Tibial artery (tissue), 4 donors: ENCODE measurements around the gene SIAH3.

ENCODE experiments used
- DNase-seq, 2 donors: peaks; one replicate each; pipeline ENCODE4 v3.0.0-alpha.2; 2019
- H3K27ac ChIP-seq, 2 donors: fragments of 200-600 bp; sonication (generic) in 1 of 2; 1 replicate in 1 of 2; 2 replicates in 1 of 2; pipeline ENCODE4 v1.5.1; 2018 to 2019; ENCODE audit warnings: mild to moderate bottlenecking in 1 of 2
- H3K27me3 ChIP-seq, 2 donors: fragments of 200-600 bp; sonication (generic) in 1 of 2; one replicate each; pipeline versions ENCODE4 v1.5.1 to v1.6.0; 2016 to 2019
- H3K36me3 ChIP-seq, 3 donors: fragments of 200-600 bp; sonication (generic) in 2 of 3; one replicate each; pipeline ENCODE4 v1.5.1; 2016 to 2019; ENCODE audit warnings: mild to moderate bottlenecking in 2 of 3
- H3K4me1 ChIP-seq, 4 donors: fragments of 200-600 bp; sonication (generic) in 2 of 4; 1 replicate in 3 of 4; 2 replicates in 1 of 4; pipeline ENCODE4 v1.5.1; 2016 to 2019
- H3K4me3 ChIP-seq, 2 donors: fragments of 200-600 bp; sonication (generic) in 1 of 2; 1 replicate in 1 of 2; 2 replicates in 1 of 2; pipeline ENCODE4 v1.5.1; 2018 to 2019; ENCODE audit warnings: mild to moderate bottlenecking in 2 of 2
- H3K9me3 ChIP-seq, 3 donors: fragments of 200-600 bp; sonication (generic) in 1 of 3; one replicate each; pipeline ENCODE4 v1.5.1; 2016 to 2019
- CTCF ChIP-seq, 2 experiments: fragments of 200-600 bp in 1 of 2; fragments of 450-650 bp in 1 of 2; IDR thresholded peaks; one replicate each; pipeline ENCODE4 v1.5.1; 2017 to 2019; ENCODE audit warnings: antibody characterized with exemption in 2 of 2, mild to moderate bottlenecking in 1 of 2, moderate library complexity in 1 of 2
- intact Hi-C: fragments of 100-400 bp; cut with DNase I; formaldehyde crosslinking; loops from one replicate; pipeline ENCODE4 v1.15.0; 2023; ENCODE audit warnings: low total_unique reads

SIAH3 gene

GRCh38 chr13:45821811-45822210 is 29.7 kb downstream of the SIAH3 start:
- DNase-seq = no peak
- Histone ChIP-seq H3K4me3 (no peak overlapping the region), H3K27me3 (no peaks in the 10 kb centered on the region), H3K27ac (no peak overlapping the region), H3K9me3 (no peaks in the 10 kb centered on the region), H3K4me1 (peaks cover 0 to 3% (median 2%) of the 10 kb centered on the region in 4 donors), H3K36me3 (no peaks in the 10 kb centered on the region)
- intact Hi-C loops = no loop called here
- TF ChIP-seq CTCF (IDR thresholded peaks at IDR 0.05) = no peak

GRCh38 chr13:45820106-45820838 is 31.3 kb downstream of the SIAH3 start:
- no peak for DNase-seq
- H3K4me1 ChIP-seq = no peaks in the 10 kb centered on the region
- H3K36me3 ChIP-seq = no peaks in the 10 kb centered on the region
- intact Hi-C loops = no loop called here
- H3K9me3 ChIP-seq = no peaks in the 10 kb centered on the region
- H3K4me3 ChIP-seq = no peak overlapping the region
- TF ChIP-seq CTCF (IDR thresholded peaks at IDR 0.05) = no peak
- H3K27me3 ChIP-seq = no peaks in the 10 kb centered on the region
- no peak overlapping the region for H3K27ac ChIP-seq

GRCh38 chr13:45817833-45818232 is 33.7 kb downstream of the SIAH3 start:
- Histone ChIP-seq H3K4me3 (no peak overlapping the region), H3K4me1 (no peaks in the 10 kb centered on the region), H3K9me3 (no peaks in the 10 kb centered on the region), H3K27ac (no peak overlapping the region), H3K27me3 (no peaks in the 10 kb centered on the region), H3K36me3 (no peaks in the 10 kb centered on the region)
- intact Hi-C loops = no loop called here
- no peak for TF ChIP-seq CTCF (IDR thresholded peaks at IDR 0.05)
- DNase-seq = no peak

- no peak for DNase-seq
- intact Hi-C loops = no loop called here
- peaks cover 0 to 4% of the 10 kb centered on the region in 2 donors for H3K27me3 ChIP-seq
- H3K9me3 ChIP-seq = no peaks in the 10 kb centered on the region
- no peaks in the 10 kb centered on the region for H3K4me1 ChIP-seq
- no peak overlapping the region for H3K4me3 ChIP-seq
- TF ChIP-seq CTCF (IDR thresholded peaks at IDR 0.05) = no peak
- no peaks in the 10 kb centered on the region for H3K36me3 ChIP-seq
- no peak overlapping the region for H3K27ac ChIP-seq
Observed at GRCh38 chr13:45816427-45816826, 35.1 kb downstream of the SIAH3 start.

GRCh38 chr13:45812695-45813372 is 38.7 kb downstream of the SIAH3 start:
- peaks cover 0 to 4% of the 10 kb centered on the region in 2 donors for H3K27me3 ChIP-seq
- no peak for TF ChIP-seq CTCF (IDR thresholded peaks at IDR 0.05)
- H3K4me1 ChIP-seq = no peaks in the 10 kb centered on the region
- no peak overlapping the region for H3K27ac ChIP-seq
- intact Hi-C loops = no loop called here
- H3K4me3 ChIP-seq = no peak overlapping the region
- no peaks in the 10 kb centered on the region for H3K9me3 ChIP-seq
- no peak for DNase-seq
- no peaks in the 10 kb centered on the region for H3K36me3 ChIP-seq
